Left renal cortex interstitium (tissue), 4 donors: ENCODE data around the gene TRIM14. TPM values are rescaled to one million over a fixed set of nuclear protein-coding genes. Genes with fewer than 3 reads are reported as not detected.

Experiments
- DNase-seq, 4 donors: peaks; one replicate each; pipeline ENCODE4 v3.0.0-alpha.2; 2013; ENCODE audit warnings: low read depth in 4 of 4, low spot score in 2 of 4, missing footprints in 1 of 4
- polyA plus RNA-seq, 4 donors: library from polyadenylated mRNA; unstranded; fragments of 120-200 nt; gene quantifications; one replicate each; pipeline ENCODE4 v1.2.1, GENCODE V29; 2013; ENCODE audit not compliant: insufficient read length in 4 of 4

Gene TRIM14
- polyA plus RNA-seq = 1 to 10 TPM; 4.5 to 7.3 (median 5.8) TPM

- DNase-seq = peak in 2 of 4 donors; percentile 23 to 38
These were observed at the start of gene TRIM14 for GRCh38 chr9:98118640-98119601. TRIM14 (minus strand) TSS chr9:98119222; CDS start chr9:98119188, 34 bp downstream.

GRCh38 chr9:98168153-98168780 is 49.2 kb upstream of the TRIM14 start:
- DNase-seq = no peak

GRCh38 chr9:98164912-98165311 is 45.9 kb upstream of the TRIM14 start:
- no peak for DNase-seq

- DNase-seq = no peak
These were observed 43.6 kb upstream of the TRIM14 start for GRCh38 chr9:98162613-98163012.

- no peak for DNase-seq
These were observed 42.8 kb upstream of the TRIM14 start for GRCh38 chr9:98161851-98162250.

- no peak for DNase-seq
These were observed 40.8 kb upstream of the TRIM14 start for GRCh38 chr9:98159790-98160189.

- no peak for DNase-seq
These were observed 40.3 kb upstream of the TRIM14 start for GRCh38 chr9:98159301-98159700.

- DNase-seq = no peak
These were observed 39.2 kb upstream of the TRIM14 start for GRCh38 chr9:98158071-98158831.

- DNase-seq = no peak
These were observed 38.4 kb upstream of the TRIM14 start for GRCh38 chr9:98157372-98157771.

GRCh38 chr9:98154678-98155077 is 35.7 kb upstream of the TRIM14 start:
- DNase-seq = no peak

GRCh38 chr9:98152526-98152925 is 33.5 kb upstream of the TRIM14 start:
- no peak for DNase-seq

GRCh38 chr9:98150721-98151120 is 31.7 kb upstream of the TRIM14 start:
- no peak for DNase-seq

GRCh38 chr9:98150164-98150563 is 31.1 kb upstream of the TRIM14 start:
- no peak for DNase-seq

- DNase-seq = no peak
These were observed 30.4 kb upstream of the TRIM14 start for GRCh38 chr9:98149422-98149821.

- DNase-seq = no peak
These were observed 29.5 kb upstream of the TRIM14 start for GRCh38 chr9:98148486-98148885.

GRCh38 chr9:98147582-98147981 is 28.6 kb upstream of the TRIM14 start:
- DNase-seq = no peak

- DNase-seq = no peak
These were observed 27.3 kb upstream of the TRIM14 start for GRCh38 chr9:98146101-98146991.

- DNase-seq = no peak
These were observed 25.6 kb upstream of the TRIM14 start for GRCh38 chr9:98144631-98145030.

- DNase-seq = no peak
These were observed 25.1 kb upstream of the TRIM14 start for GRCh38 chr9:98144076-98144475.

GRCh38 chr9:98142925-98143481 is 24.0 kb upstream of the TRIM14 start:
- no peak for DNase-seq
